Measurements from ENCODE around the gene PHF19. TPM values are rescaled to one million over a fixed set of nuclear protein-coding genes. Genes with fewer than 3 reads are reported as not detected.

PHF19 gene
- total RNA-seq, 6 donors from 2014 or later: 8.0 to 42.4 (median 19.2) TPM

GRCh38 chr9:120842685-120843485 lies 34.1 kb downstream of the PHF19 start, which contains the start of gene PSMD5:
PSMD5 (minus strand) TSS chr9:120842922; CDS start chr9:120842909, 13 bp downstream.
- Histone ChIP-seq H3K9me3 (no peaks in the 10 kb centered on the region), H3K4me1 (peaks cover 18 to 32% (median 24%) of the 10 kb centered on the region in 4 donors), H3K27ac (peak within 1 kb of the TSS; percentile 88 to 94 (median 92)), H3K36me3 (peaks cover 0 to 16% (median 0%) of the 10 kb centered on the region in 4 donors), H3K4me3 (peak within 1 kb of the TSS; percentile 57 to 90 (median 82)), H3K27me3 (no peaks in the 10 kb centered on the region)
- WGBS, 2 donors: 9 to 26% methylated on average over 10 to 23 of the region's 62 CpGs
- DNase-seq (peak; percentile 95 to 100), ATAC-seq (ENCODE audit: low FRiP score in 2 of 2) (peak; percentile 99)
- TF ChIP-seq POLR2A (IDR thresholded peaks at IDR 0.05) (peak; percentile 42 to 93 (median 76)), POLR2AphosphoS5 (IDR thresholded peaks at IDR 0.05) (peak; percentile 91), EP300 (IDR thresholded peaks at IDR 0.05) (peak in 1 of 4 donors; percentile 60), CTCF (IDR thresholded peaks at IDR 0.05) (peak in 2 of 6 experiments; percentile 24)

- TF ChIP-seq POLR2A (IDR thresholded peaks at IDR 0.05) (no peak), EP300 (IDR thresholded peaks at IDR 0.05) (no peak), POLR2AphosphoS5 (IDR thresholded peaks at IDR 0.05) (no peak), CTCF (IDR thresholded peaks at IDR 0.05) (no peak)
- 49 to 53% methylated on average over 18 of the region's 18 CpGs for WGBS, 2 donors
- H3K4me3 ChIP-seq: peak overlapping the region; percentile 57 to 90 (median 82)
- peaks cover 0 to 16% (median 0%) of the 10 kb centered on the region in 4 donors for H3K36me3 ChIP-seq
- peaks cover 18 to 32% (median 24%) of the 10 kb centered on the region in 4 donors for H3K4me1 ChIP-seq
- no peaks in the 10 kb centered on the region for H3K9me3 ChIP-seq
- no peaks in the 10 kb centered on the region for H3K27me3 ChIP-seq
- no peak for DNase-seq
- H3K27ac ChIP-seq: peak overlapping the region; percentile 88 to 94 (median 92)
- peak in 1 of 2 donors; percentile 25 for ATAC-seq (ENCODE audit: low FRiP score in 2 of 2)
These were observed 34.9 kb downstream of the PHF19 start for GRCh38 chr9:120841930-120842684.

- TF ChIP-seq EP300 (IDR thresholded peaks at IDR 0.05): no peak
- no peak for TF ChIP-seq CTCF (IDR thresholded peaks at IDR 0.05)
- no peak for TF ChIP-seq POLR2AphosphoS5 (IDR thresholded peaks at IDR 0.05)
- no peak for TF ChIP-seq POLR2A (IDR thresholded peaks at IDR 0.05)
- peaks cover 0 to 20% (median 3%) of the 10 kb centered on the region in 4 donors for H3K36me3 ChIP-seq
- peaks cover 15 to 27% (median 23%) of the 10 kb centered on the region in 4 donors for H3K4me1 ChIP-seq
- no peaks in the 10 kb centered on the region for H3K27me3 ChIP-seq
- H3K4me3 ChIP-seq: no peak overlapping the region
- ATAC-seq (ENCODE audit: low FRiP score in 2 of 2): no peak
- no peaks in the 10 kb centered on the region for H3K9me3 ChIP-seq
- 70 to 76% methylated on average over 2 of the region's 2 CpGs for WGBS, 2 donors
- H3K27ac ChIP-seq: no peak overlapping the region
- no peak for DNase-seq
These were observed 37.8 kb downstream of the PHF19 start for GRCh38 chr9:120839146-120839545.

- no peak for TF ChIP-seq POLR2AphosphoS5 (IDR thresholded peaks at IDR 0.05)
- no peak for TF ChIP-seq CTCF (IDR thresholded peaks at IDR 0.05)
- no peak for TF ChIP-seq EP300 (IDR thresholded peaks at IDR 0.05)
- no peak for TF ChIP-seq POLR2A (IDR thresholded peaks at IDR 0.05)
- ATAC-seq (ENCODE audit: low FRiP score in 2 of 2): no peak
- Histone ChIP-seq H3K9me3 (no peaks in the 10 kb centered on the region), H3K4me1 (peaks cover 8 to 19% (median 15%) of the 10 kb centered on the region in 4 donors), H3K27ac (no peak overlapping the region), H3K27me3 (no peaks in the 10 kb centered on the region), H3K36me3 (peaks cover 0 to 26% (median 4%) of the 10 kb centered on the region in 4 donors), H3K4me3 (no peak overlapping the region)
- no peak for DNase-seq
- WGBS, 2 donors: 90 to 92% methylated on average over 3 of the region's 3 CpGs
These were observed 39.1 kb downstream of the PHF19 start for GRCh38 chr9:120837921-120838320.
